Measurements from ENCODE around the gene FAM120B.

- TF ChIP-seq CTCF (IDR thresholded peaks at IDR 0.05) (no peak), POLR2A (IDR thresholded peaks at IDR 0.05) (no peak)
Measured at GRCh38 chr6:170448317-170448716, 141.8 kb downstream of the FAM120B start.
